ENCODE data around the gene TM9SF3.
"Not testable (repeated sequence)": the region's sequence is repeated elsewhere in the genome, so short reads cannot be mapped to it uniquely, and the experiment has no call there.

TM9SF3 gene

GRCh38 chr10:96578022-96578421 is 8.8 kb downstream of the TM9SF3 start:
- H3K27ac ChIP-seq (ENCODE audit: low read length), result no peak overlapping the region
- H3K4me1 ChIP-seq (ENCODE audit: insufficient read depth, low read length), result peaks cover 13% of the 10 kb centered on the region
- H3K27me3 ChIP-seq (ENCODE audit: insufficient read depth, low read length), result no peaks in the 10 kb centered on the region
- H3K9ac ChIP-seq (ENCODE audit: low read depth, low read length), result no peak overlapping the region
- H3K36me3 ChIP-seq (ENCODE audit: insufficient read depth, low read depth, low read length), result peaks cover 24% of the 10 kb centered on the region; the same call in 1 of the 2 replicates
- H3K9me3 ChIP-seq (ENCODE audit: insufficient read depth, low read depth, low read length), result no peaks in the 10 kb centered on the region
- H3K4me3 ChIP-seq (ENCODE audit: low read length), result no peak overlapping the region

GRCh38 chr10:96577069-96577468 is 9.7 kb downstream of the TM9SF3 start:
- no peak overlapping the region for H3K4me3 ChIP-seq (ENCODE audit: low read length)
- no peak overlapping the region for H3K27ac ChIP-seq (ENCODE audit: low read length)
- H3K27me3 ChIP-seq (ENCODE audit: insufficient read depth, low read length), result no peaks in the 10 kb centered on the region
- H3K36me3 ChIP-seq (ENCODE audit: insufficient read depth, low read depth, low read length), result peaks cover 29% of the 10 kb centered on the region; the same call in 1 of the 2 replicates
- no peaks in the 10 kb centered on the region for H3K9me3 ChIP-seq (ENCODE audit: insufficient read depth, low read depth, low read length)
- H3K4me1 ChIP-seq (ENCODE audit: insufficient read depth, low read length), result peaks cover 10% of the 10 kb centered on the region
- no peak overlapping the region for H3K9ac ChIP-seq (ENCODE audit: low read depth, low read length)

- peaks cover 11% of the 10 kb centered on the region; the same call in 1 of the 2 replicates for H3K4me1 ChIP-seq (ENCODE audit: insufficient read depth, low read length)
- no peak overlapping the region for H3K9ac ChIP-seq (ENCODE audit: low read depth, low read length)
- no peak overlapping the region for H3K27ac ChIP-seq (ENCODE audit: low read length)
- H3K9me3 ChIP-seq (ENCODE audit: insufficient read depth, low read depth, low read length), result no peaks in the 10 kb centered on the region
- H3K27me3 ChIP-seq (ENCODE audit: insufficient read depth, low read length), result no peaks in the 10 kb centered on the region
- H3K36me3 ChIP-seq (ENCODE audit: insufficient read depth, low read depth, low read length), result peaks cover 29% of the 10 kb centered on the region; the same call in 1 of the 2 replicates
- H3K4me3 ChIP-seq (ENCODE audit: low read length), result no peak overlapping the region
Measured at GRCh38 chr10:96576277-96576980, 10.4 kb downstream of the TM9SF3 start.

- H3K27ac ChIP-seq (ENCODE audit: low read length); H3K27me3 ChIP-seq (ENCODE audit: insufficient read depth, low read length); H3K4me3 ChIP-seq (ENCODE audit: low read length); H3K9me3 ChIP-seq (ENCODE audit: insufficient read depth, low read depth, low read length); H3K9ac ChIP-seq (ENCODE audit: low read depth, low read length): not testable (repeated sequence)
- Histone ChIP-seq H3K4me1 (ENCODE audit: insufficient read depth, low read length) (peaks cover 16% of the 10 kb centered on the region; the same call in 1 of the 2 replicates), H3K36me3 (ENCODE audit: insufficient read depth, low read depth, low read length) (peaks cover 29% of the 10 kb centered on the region; the same call in 1 of the 2 replicates)
Measured at GRCh38 chr10:96574564-96574963, 12.2 kb downstream of the TM9SF3 start.

GRCh38 chr10:96573036-96573435 is 13.8 kb downstream of the TM9SF3 start:
- peaks cover 36% of the 10 kb centered on the region for H3K36me3 ChIP-seq (ENCODE audit: insufficient read depth, low read depth, low read length)
- no peaks in the 10 kb centered on the region for H3K9me3 ChIP-seq (ENCODE audit: insufficient read depth, low read depth, low read length)
- no peak overlapping the region for H3K9ac ChIP-seq (ENCODE audit: low read depth, low read length)
- no peak overlapping the region for H3K27ac ChIP-seq (ENCODE audit: low read length)
- no peak overlapping the region for H3K4me3 ChIP-seq (ENCODE audit: low read length)
- H3K4me1 ChIP-seq (ENCODE audit: insufficient read depth, low read length), result peaks cover 16% of the 10 kb centered on the region; the same call in 1 of the 2 replicates
- H3K27me3 ChIP-seq (ENCODE audit: insufficient read depth, low read length), result no peaks in the 10 kb centered on the region

GRCh38 chr10:96570983-96571964 is 15.5 kb downstream of the TM9SF3 start:
- Histone ChIP-seq H3K4me1 (ENCODE audit: insufficient read depth, low read length) (peaks cover 16% of the 10 kb centered on the region; the same call in 1 of the 2 replicates), H3K27ac (ENCODE audit: low read length) (peak overlapping the region; percentile 49), H3K36me3 (ENCODE audit: insufficient read depth, low read depth, low read length) (peaks cover 39% of the 10 kb centered on the region), H3K9me3 (ENCODE audit: insufficient read depth, low read depth, low read length) (no peaks in the 10 kb centered on the region), H3K9ac (ENCODE audit: low read depth, low read length) (no peak overlapping the region; the same call in 1 of the 2 replicates), H3K27me3 (ENCODE audit: insufficient read depth, low read length) (no peaks in the 10 kb centered on the region), H3K4me3 (ENCODE audit: low read length) (peak overlapping the region; percentile 46; the same call in 1 of the 2 replicates)

GRCh38 chr10:96570511-96570910 is 16.3 kb downstream of the TM9SF3 start:
- H3K27ac ChIP-seq (ENCODE audit: low read length), result peak overlapping the region; percentile 28

GRCh38 chr10:96568402-96568801 is 18.4 kb downstream of the TM9SF3 start:
- no peaks in the 10 kb centered on the region for H3K27me3 ChIP-seq (ENCODE audit: insufficient read depth, low read length)
- no peak overlapping the region for H3K9ac ChIP-seq (ENCODE audit: low read depth, low read length)
- peaks cover 16% of the 10 kb centered on the region; the same call in 1 of the 2 replicates for H3K4me1 ChIP-seq (ENCODE audit: insufficient read depth, low read length)
- no peak overlapping the region for H3K27ac ChIP-seq (ENCODE audit: low read length)
- H3K36me3 ChIP-seq (ENCODE audit: insufficient read depth, low read depth, low read length), result peaks cover 39% of the 10 kb centered on the region
- no peak overlapping the region for H3K4me3 ChIP-seq (ENCODE audit: low read length)
- no peaks in the 10 kb centered on the region for H3K9me3 ChIP-seq (ENCODE audit: insufficient read depth, low read depth, low read length)

More at GRCh38 chr10:96570511-96570910, 16.3 kb downstream of the TM9SF3 start:
- peaks cover 31% of the 10 kb centered on the region for H3K36me3 ChIP-seq (ENCODE audit: insufficient read depth, low read depth, low read length)
- H3K27me3 ChIP-seq (ENCODE audit: insufficient read depth, low read length), result no peaks in the 10 kb centered on the region
- H3K4me3 ChIP-seq (ENCODE audit: low read length), result no peak overlapping the region
- no peaks in the 10 kb centered on the region for H3K9me3 ChIP-seq (ENCODE audit: insufficient read depth, low read depth, low read length)
- H3K9ac ChIP-seq (ENCODE audit: low read depth, low read length), result no peak overlapping the region
- H3K4me1 ChIP-seq (ENCODE audit: insufficient read depth, low read length), result peaks cover 16% of the 10 kb centered on the region; the same call in 1 of the 2 replicates

GRCh38 chr10:96565774-96566173 is 21.0 kb downstream of the TM9SF3 start:
- H3K4me3 ChIP-seq (ENCODE audit: low read length), result no peak overlapping the region
- H3K27me3 ChIP-seq (ENCODE audit: insufficient read depth, low read length), result no peaks in the 10 kb centered on the region
- H3K36me3 ChIP-seq (ENCODE audit: insufficient read depth, low read depth, low read length), result peaks cover 53% of the 10 kb centered on the region
- no peak overlapping the region for H3K9ac ChIP-seq (ENCODE audit: low read depth, low read length)
- H3K9me3 ChIP-seq (ENCODE audit: insufficient read depth, low read depth, low read length), result no peaks in the 10 kb centered on the region
- peaks cover 3% of the 10 kb centered on the region; the same call in 1 of the 2 replicates for H3K4me1 ChIP-seq (ENCODE audit: insufficient read depth, low read length)
- no peak overlapping the region for H3K27ac ChIP-seq (ENCODE audit: low read length)

GRCh38 chr10:96560966-96561887 is 25.6 kb downstream of the TM9SF3 start:
- Histone ChIP-seq H3K36me3 (ENCODE audit: insufficient read depth, low read depth, low read length) (peaks cover 65% of the 10 kb centered on the region), H3K4me3 (ENCODE audit: low read length) (no peak overlapping the region)

GRCh38 chr10:96560489-96560888 is 26.3 kb downstream of the TM9SF3 start:
- Histone ChIP-seq H3K36me3 (ENCODE audit: insufficient read depth, low read depth, low read length) (peaks cover 65% of the 10 kb centered on the region), H3K9ac (ENCODE audit: low read depth, low read length) (no peak overlapping the region), H3K9me3 (ENCODE audit: insufficient read depth, low read depth, low read length) (no peaks in the 10 kb centered on the region), H3K4me1 (ENCODE audit: insufficient read depth, low read length) (no peaks in the 10 kb centered on the region), H3K27me3 (ENCODE audit: insufficient read depth, low read length) (no peaks in the 10 kb centered on the region), H3K4me3 (ENCODE audit: low read length) (no peak overlapping the region), H3K27ac (ENCODE audit: low read length) (no peak overlapping the region)

More at GRCh38 chr10:96560966-96561887, 25.6 kb downstream of the TM9SF3 start:
- H3K9me3 ChIP-seq (ENCODE audit: insufficient read depth, low read depth, low read length), result no peaks in the 10 kb centered on the region
- no peak overlapping the region for H3K27ac ChIP-seq (ENCODE audit: low read length)
- H3K27me3 ChIP-seq (ENCODE audit: insufficient read depth, low read length), result no peaks in the 10 kb centered on the region
- H3K9ac ChIP-seq (ENCODE audit: low read depth, low read length), result no peak overlapping the region
- no peaks in the 10 kb centered on the region for H3K4me1 ChIP-seq (ENCODE audit: insufficient read depth, low read length)
